ENCODE measurements around the gene C8B. TPM values are rescaled to one million over a fixed set of nuclear protein-coding genes. Genes with fewer than 3 reads are reported as not detected.

The C8B gene
- total and polyA plus RNA-seq, 2 donors (not counting 1 experiment from before 2014, with no cell fraction given), result not detected

- no peak for ATAC-seq (ENCODE audit: low read depth)
- Histone ChIP-seq H3K4me2 (replicated peaks; ENCODE audit: low read depth, low read length, poor library complexity, severe bottlenecking) (no peak overlapping the region), H3K36me3 (replicated peaks in 1 of 2; ENCODE audit: control extremely low read depth in 1 of 2, control insufficient read depth in 1 of 2, extremely low read depth in 1 of 2, insufficient read depth in 2 of 2, low read length in 1 of 2) (no peaks in the 10 kb centered on the region), H3K27me3 (replicated peaks in 1 of 4; ENCODE audit: control extremely low read depth in 1 of 4, control insufficient read depth in 3 of 4, insufficient read depth in 4 of 4, low read length in 3 of 4) (no peaks in the 10 kb centered on the region), H3K9ac (ENCODE audit: low read length) (no peak overlapping the region), H3K4me1 (ENCODE audit: control insufficient read depth in 2 of 2, insufficient read depth in 2 of 2, low read length in 2 of 2) (no peaks in the 10 kb centered on the region), H3K9me3 (ENCODE audit: control extremely low read depth in 1 of 3, control insufficient read depth in 2 of 3, insufficient read depth in 1 of 3, low read length in 2 of 3) (no peaks in the 10 kb centered on the region), H2AFZ (ENCODE audit: insufficient read depth, low read depth, low read length, poor library complexity, severe bottlenecking) (no peak overlapping the region), H4K20me1 (ENCODE audit: control insufficient read depth, insufficient read depth, low read length, poor library complexity, severe bottlenecking) (no peaks in the 10 kb centered on the region), H3K4me3 (ENCODE audit: control extremely low read depth in 1 of 5, extremely low read depth in 1 of 5, insufficient read depth in 1 of 5, low read depth in 2 of 5, low read length in 4 of 5) (no peak overlapping the region), H3K79me2 (ENCODE audit: control insufficient read depth, insufficient read depth, low read length) (no peaks in the 10 kb centered on the region), H3K27ac (ENCODE audit: low read length in 2 of 2) (no peak overlapping the region)
- H3K4me1 Mint-ChIP-seq, result no peaks in the 10 kb centered on the region
- DNase-seq, result no peak
- H3K27ac Mint-ChIP-seq, result no peak overlapping the region
- ChIA-PET CTCF (no interaction called here), POLR2A (no interaction called here)
- no peaks in the 10 kb centered on the region for H3K27me3 Mint-ChIP-seq
- TF ChIP-seq CTCF (IDR thresholded peaks at IDR 0.05), result no peak
- no peak for TF ChIP-seq EZH2 (IDR thresholded peaks at IDR 0.05; ENCODE audit: borderline replicate concordance, insufficient read depth, low read depth, low read length, poor library complexity, severe bottlenecking)
- H3K4me3 Mint-ChIP-seq, result no peak overlapping the region
- 61% methylated on average over 2 of the region's 3 CpGs for WGBS (ENCODE audit: insufficient coverage)
- no peaks in the 10 kb centered on the region for H3K9me3 Mint-ChIP-seq (ENCODE audit: insufficient read depth)
- intact Hi-C loops (cut with micrococcal nuclease), result no loop called here
Observed at GRCh38 chr1:56901716-56902115, 64.1 kb downstream of the C8B start.

GRCh38 chr1:56898879-56899278 is 66.9 kb downstream of the C8B start:
- Histone ChIP-seq H3K9ac (ENCODE audit: low read length) (no peak overlapping the region), H4K20me1 (ENCODE audit: control insufficient read depth, insufficient read depth, low read length, poor library complexity, severe bottlenecking) (no peaks in the 10 kb centered on the region), H3K4me1 (ENCODE audit: control insufficient read depth in 2 of 2, insufficient read depth in 2 of 2, low read length in 2 of 2) (no peaks in the 10 kb centered on the region), H3K27ac (ENCODE audit: low read length in 2 of 2) (no peak overlapping the region), H3K27me3 (replicated peaks in 1 of 4; ENCODE audit: control extremely low read depth in 1 of 4, control insufficient read depth in 3 of 4, insufficient read depth in 4 of 4, low read length in 3 of 4) (no peaks in the 10 kb centered on the region), H3K4me2 (replicated peaks; ENCODE audit: low read depth, low read length, poor library complexity, severe bottlenecking) (no peak overlapping the region), H3K4me3 (ENCODE audit: control extremely low read depth in 1 of 5, extremely low read depth in 1 of 5, insufficient read depth in 1 of 5, low read depth in 2 of 5, low read length in 4 of 5) (no peak overlapping the region), H3K79me2 (ENCODE audit: control insufficient read depth, insufficient read depth, low read length) (no peaks in the 10 kb centered on the region), H2AFZ (ENCODE audit: insufficient read depth, low read depth, low read length, poor library complexity, severe bottlenecking) (no peak overlapping the region), H3K9me3 (ENCODE audit: control extremely low read depth in 1 of 3, control insufficient read depth in 2 of 3, insufficient read depth in 1 of 3, low read length in 2 of 3) (no peaks in the 10 kb centered on the region), H3K36me3 (replicated peaks in 1 of 2; ENCODE audit: control extremely low read depth in 1 of 2, control insufficient read depth in 1 of 2, extremely low read depth in 1 of 2, insufficient read depth in 2 of 2, low read length in 1 of 2) (no peaks in the 10 kb centered on the region)
- TF ChIP-seq EZH2 (IDR thresholded peaks at IDR 0.05; ENCODE audit: borderline replicate concordance, insufficient read depth, low read depth, low read length, poor library complexity, severe bottlenecking) (no peak), CTCF (IDR thresholded peaks at IDR 0.05) (no peak)
- ChIA-PET CTCF (no interaction called here), POLR2A (no interaction called here)
- Mint-ChIP-seq H3K4me3 (no peak overlapping the region), H3K27ac (no peak overlapping the region), H3K9me3 (ENCODE audit: insufficient read depth) (no peaks in the 10 kb centered on the region), H3K27me3 (peaks cover 2% of the 10 kb centered on the region), H3K4me1 (no peaks in the 10 kb centered on the region)
- WGBS (ENCODE audit: insufficient coverage), result no CpG with 5 or more reads among the region's 2 CpGs
- DNase-seq (no peak), ATAC-seq (ENCODE audit: low read depth) (no peak)
- intact Hi-C loops (cut with micrococcal nuclease), result no loop called here

All from B cell (primary cell).